GM18498 (cell line): ENCODE measurements around the gene BLOC1S3.

Experiments used
- ATAC-seq: cut with Tn5 transposase; IDR thresholded peaks from one replicate; pipeline ENCODE4 v1.9.1; 2021; ENCODE audit warnings: mild to moderate bottlenecking, moderate library complexity; ENCODE audit not compliant: unreplicated experiment

Gene BLOC1S3

GRCh38 chr19:45178262-45179071, at the start of gene BLOC1S3:
Gene BLOC1S3 (plus strand): TSS chr19:45178784. CDS start chr19:45179297, 513 bp downstream.
- peak; percentile 82 for ATAC-seq

- ATAC-seq = no peak
These were observed 49.8 kb upstream of the BLOC1S3 start for GRCh38 chr19:45128806-45129205.

- no peak for ATAC-seq
These were observed 48.3 kb upstream of the BLOC1S3 start for GRCh38 chr19:45130236-45130635.

- no peak for ATAC-seq
These were observed 47.5 kb upstream of the BLOC1S3 start for GRCh38 chr19:45130888-45131615.

GRCh38 chr19:45133661-45134060, 44.9 kb upstream of the BLOC1S3 start:
- ATAC-seq = no peak

GRCh38 chr19:45135176-45135885, 43.3 kb upstream of the BLOC1S3 start:
- ATAC-seq = no peak

GRCh38 chr19:45136507-45137178, 41.9 kb upstream of the BLOC1S3 start:
- peak; percentile 32 for ATAC-seq

GRCh38 chr19:45137179-45137761, 41.3 kb upstream of the BLOC1S3 start:
- ATAC-seq = peak; percentile 74

- ATAC-seq = no peak
These were observed 40.3 kb upstream of the BLOC1S3 start for GRCh38 chr19:45138303-45138751.

- ATAC-seq = no peak
These were observed 39.1 kb upstream of the BLOC1S3 start for GRCh38 chr19:45139286-45140143.

- no peak for ATAC-seq
These were observed 38.5 kb upstream of the BLOC1S3 start for GRCh38 chr19:45140144-45140503.

GRCh38 chr19:45140533-45140932, 38.1 kb upstream of the BLOC1S3 start:
- ATAC-seq = no peak

GRCh38 chr19:45141203-45141900, 37.2 kb upstream of the BLOC1S3 start:
- no peak for ATAC-seq

GRCh38 chr19:45142016-45142725, 36.4 kb upstream of the BLOC1S3 start:
- no peak for ATAC-seq

GRCh38 chr19:45142726-45143110, 35.9 kb upstream of the BLOC1S3 start:
- no peak for ATAC-seq

- no peak for ATAC-seq
These were observed 33.9 kb upstream of the BLOC1S3 start for GRCh38 chr19:45144431-45145269.
